HG03039 (cell line): ENCODE data around the gene CCDC181.
"Not testable (repeated sequence)": the region's sequence is repeated elsewhere in the genome, so short reads cannot be mapped to it uniquely, and the experiment has no call there.

Source experiments
- ATAC-seq: cut with Tn5 transposase; IDR thresholded peaks from one replicate; pipeline ENCODE4 v1.9.1; 2021; ENCODE audit warnings: mild to moderate bottlenecking, moderate library complexity; ENCODE audit not compliant: unreplicated experiment

Gene CCDC181

DNA sequence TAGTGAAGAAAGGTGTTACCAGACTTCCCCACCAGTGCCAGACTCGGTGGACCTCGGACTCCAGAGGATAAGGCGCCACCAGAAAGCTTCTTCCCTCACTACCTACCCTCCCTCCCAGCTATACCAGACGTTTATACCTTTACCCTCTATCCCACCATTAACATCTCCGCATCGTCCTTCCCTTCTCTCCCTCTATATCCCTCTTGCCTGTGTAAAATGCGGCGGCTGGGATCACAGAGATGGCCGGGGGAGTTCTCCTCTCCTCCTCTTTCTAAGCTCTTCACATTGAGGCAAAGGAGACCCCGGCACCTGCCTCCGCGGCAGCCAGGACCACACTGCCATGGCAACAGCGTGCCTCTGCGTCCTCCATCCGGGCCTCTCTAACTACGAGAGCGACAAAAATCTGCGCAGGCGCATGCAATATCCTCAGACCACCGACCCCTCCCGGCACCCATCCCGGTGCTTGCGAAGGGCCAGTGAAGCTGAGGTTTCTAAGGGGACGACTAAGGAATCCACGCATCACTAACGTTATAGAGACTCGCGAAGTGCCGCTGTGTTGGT is at the start of gene CCDC181:
CCDC181 (minus strand) TSS at position 394 of the 561 bp plus-strand sequence. CDS start 2,547 bp downstream, outside the sequence.
- ATAC-seq, result no peak

GRCh38 chr1:169475806-169476387 is 48.6 kb upstream of the CCDC181 start:
- no peak for ATAC-seq

DNA sequence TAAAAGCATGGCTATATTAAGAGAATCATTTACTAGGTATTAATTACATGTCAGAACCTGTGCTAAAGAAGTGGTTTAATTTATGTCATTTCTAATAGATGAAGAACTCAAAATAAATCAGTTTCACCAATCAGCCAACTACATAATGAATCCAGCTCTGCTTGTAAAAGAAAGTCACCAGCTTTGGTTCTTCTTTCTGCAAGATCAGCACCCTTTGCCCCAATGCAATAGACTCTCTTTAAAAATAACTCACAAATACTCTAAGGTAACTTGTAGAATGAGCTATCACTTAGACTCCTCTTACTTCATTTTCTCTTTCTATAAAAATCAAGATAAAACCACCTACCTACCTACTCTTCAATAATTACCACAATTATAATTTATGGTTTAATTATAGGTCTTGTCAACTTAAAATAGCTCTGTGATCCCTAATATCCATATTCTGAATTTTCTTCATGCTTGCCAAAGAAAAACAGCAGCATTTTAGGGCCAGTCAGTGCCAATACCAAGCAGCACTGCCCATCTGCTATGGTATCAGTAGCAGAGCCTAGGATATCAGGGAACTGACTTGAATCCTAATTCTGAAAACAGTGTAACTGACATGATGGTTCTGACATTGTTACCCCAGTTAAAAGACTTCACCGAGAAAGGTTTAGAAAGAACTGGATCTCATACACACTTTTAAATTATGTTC is 47.2 kb upstream of the CCDC181 start:
- no peak for ATAC-seq

DNA sequence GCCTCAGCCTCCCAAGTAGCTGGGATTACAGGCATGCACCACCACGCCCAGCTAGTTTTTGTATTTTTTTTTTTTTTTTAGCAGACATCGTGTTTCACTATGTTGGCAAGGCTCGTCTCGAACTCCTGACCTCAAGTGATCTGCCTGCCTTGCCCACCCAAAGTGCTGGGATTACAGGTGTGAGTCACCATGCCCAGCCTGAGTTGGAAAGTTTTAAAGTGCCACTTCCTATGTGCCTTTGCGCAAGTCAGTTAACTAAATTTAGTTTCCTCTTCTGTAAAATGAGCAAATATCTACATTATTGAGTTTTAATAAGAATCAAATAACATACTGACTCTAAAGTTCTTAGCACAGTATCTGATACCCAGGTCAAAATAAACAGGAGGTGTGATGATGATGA is 46.1 kb upstream of the CCDC181 start:
- ATAC-seq, result no peak

DNA sequence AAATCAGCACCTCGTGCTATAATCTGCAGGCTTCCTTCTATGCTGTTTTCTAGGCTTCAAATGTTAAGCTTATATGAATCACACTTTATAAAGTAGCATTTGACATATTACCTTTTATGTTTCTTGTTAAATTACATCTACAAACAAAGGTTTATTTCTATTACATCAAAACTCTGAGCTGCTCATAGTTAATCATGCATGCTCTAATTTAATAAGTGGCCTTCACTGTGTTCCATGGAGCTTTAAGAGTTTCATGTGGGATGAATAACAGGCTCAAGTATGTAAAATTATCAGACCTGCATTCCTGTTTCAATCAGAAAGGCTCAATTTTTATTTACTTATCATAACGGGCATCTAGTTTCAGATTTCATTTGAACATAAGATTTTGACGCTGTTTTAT is 45.5 kb upstream of the CCDC181 start:
- ATAC-seq, result no peak

DNA sequence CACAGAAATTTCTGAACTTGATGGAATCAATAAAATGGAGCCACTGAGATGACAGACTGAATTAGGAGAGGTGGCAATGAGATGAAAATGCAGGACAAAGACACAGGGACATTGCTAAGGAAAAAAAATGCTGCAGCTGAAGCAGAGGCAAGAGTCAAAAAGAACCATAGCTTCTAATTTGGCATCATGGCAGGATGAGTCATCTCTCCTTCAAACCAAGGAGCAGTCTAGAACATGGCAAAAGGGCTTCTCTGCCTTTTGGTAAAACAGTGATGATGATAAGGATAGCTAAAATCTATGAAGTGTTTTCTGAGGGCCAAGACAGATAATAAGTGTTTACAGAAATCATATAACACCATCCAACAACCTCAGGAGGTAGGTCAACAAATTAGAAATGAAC is 41.7 kb upstream of the CCDC181 start:
- ATAC-seq, result no peak

DNA sequence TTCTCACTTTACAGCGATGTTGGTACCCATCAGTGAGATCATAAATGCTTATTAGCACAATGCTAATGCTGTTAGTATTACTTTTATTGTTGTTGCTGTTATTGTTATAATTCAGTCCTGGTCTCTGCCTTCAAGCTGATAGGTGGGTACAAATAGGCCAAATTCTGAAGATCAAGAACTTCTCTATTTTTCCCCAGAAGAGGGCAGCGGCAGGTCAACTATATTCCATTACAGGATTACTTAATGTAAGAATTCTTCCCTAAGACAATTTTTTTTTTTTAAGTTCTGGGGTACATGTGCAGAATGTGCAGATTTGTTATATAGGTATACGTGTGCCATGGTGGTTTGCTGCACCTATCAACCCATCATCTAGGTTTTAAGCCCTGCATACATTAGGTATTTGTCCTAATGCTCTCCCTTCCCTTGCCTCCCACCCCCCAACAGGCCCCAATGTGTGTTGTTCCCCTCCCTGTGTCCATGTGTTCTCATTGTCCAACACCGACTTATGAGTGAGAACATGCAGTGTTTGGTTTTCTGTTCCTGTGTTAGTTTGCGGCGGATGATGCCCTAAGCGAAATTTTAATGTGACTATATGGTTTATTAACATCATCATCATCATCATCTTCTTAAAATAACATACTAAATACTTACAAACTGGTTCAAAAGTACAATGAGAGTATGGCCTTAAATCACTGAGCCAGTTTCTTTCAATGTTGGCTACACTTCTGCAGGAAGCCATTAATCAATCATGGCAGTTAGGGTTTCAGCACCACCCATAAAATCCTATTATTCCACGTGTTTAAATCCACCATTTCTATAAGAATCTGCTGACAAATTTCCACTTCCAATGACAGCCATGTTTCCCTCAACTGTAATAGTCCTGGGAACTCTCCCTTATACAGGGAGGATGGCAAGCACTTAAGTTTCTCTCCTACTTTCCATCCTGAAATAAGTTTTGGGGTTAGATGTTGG is 39.3 kb upstream of the CCDC181 start:
- ATAC-seq, result no peak

GRCh38 chr1:169465281-169465680 is 38.0 kb upstream of the CCDC181 start:
- ATAC-seq, result no peak

DNA sequence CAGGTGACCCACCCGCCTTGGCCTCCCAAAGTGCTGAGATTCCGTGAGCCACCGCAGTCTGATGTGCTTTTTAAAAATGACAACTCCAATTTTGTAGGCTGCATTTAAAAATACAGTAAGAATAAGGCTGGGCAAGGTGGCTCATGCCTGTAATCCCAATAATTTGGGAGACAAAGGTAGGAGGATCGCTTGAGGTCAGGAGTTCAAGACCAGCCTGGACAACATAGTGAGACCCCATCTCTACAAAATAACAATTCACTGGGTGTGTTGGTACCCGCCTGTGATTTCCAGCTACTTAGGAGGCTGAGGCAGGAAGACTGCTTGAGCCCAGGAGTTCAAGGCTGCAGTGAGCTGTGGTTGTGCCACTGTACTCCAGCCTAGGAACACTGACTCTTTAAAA is 35.1 kb upstream of the CCDC181 start:
- ATAC-seq, result no peak

DNA sequence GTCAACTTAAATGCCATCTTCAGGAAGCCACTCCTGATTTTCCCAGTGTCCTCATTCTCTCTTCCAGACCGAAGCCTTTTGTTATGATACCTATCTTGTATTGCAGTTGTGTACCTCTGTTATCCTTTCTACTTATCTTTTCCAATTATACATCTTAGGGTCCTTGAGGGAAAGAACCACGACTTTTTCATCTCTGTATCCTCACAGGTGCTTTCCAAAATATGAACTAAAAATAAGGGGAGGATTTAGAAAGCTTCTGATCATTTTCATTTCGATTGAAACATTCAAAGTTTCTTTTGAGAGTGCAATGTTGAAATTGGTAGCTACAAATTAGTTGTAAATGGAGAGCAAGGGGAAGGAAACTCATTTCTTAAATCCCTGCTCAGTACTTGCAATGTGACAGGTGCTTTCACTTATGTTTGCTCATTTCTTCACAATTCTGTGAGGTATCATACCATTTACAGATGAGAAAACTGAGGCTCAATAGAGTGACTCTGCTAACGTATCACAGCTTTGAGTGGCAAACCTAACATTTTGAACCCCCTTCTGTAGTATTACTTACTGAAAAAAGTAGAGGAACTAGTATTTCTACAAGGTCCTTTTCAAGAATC is 34.2 kb upstream of the CCDC181 start:
- ATAC-seq, result no peak

- ATAC-seq, result no peak
Observed at GRCh38 chr1:169460191-169460833, 33.0 kb upstream of the CCDC181 start.

GRCh38 chr1:169457443-169457842 is 30.2 kb upstream of the CCDC181 start:
- no peak for ATAC-seq

DNA sequence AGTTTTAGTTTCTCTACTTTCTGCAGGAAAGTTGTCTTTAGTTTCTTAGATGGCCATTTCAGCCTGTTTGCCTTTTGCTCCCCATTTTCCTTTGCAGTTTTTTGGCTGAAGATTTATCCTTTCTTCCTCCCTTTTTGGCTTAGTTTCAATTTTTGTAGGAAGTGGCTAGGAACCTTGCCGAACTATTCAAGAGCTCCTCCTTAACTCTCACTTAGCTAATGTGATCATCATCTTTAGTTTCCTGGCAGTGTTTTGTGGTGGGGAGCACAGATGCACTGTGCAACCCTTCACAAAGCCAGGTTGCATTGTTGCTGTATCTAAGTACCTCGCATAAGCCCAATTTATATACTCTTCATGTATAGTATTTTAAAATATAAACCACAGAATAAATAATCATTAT is 28.8 kb upstream of the CCDC181 start:
- no peak for ATAC-seq

DNA sequence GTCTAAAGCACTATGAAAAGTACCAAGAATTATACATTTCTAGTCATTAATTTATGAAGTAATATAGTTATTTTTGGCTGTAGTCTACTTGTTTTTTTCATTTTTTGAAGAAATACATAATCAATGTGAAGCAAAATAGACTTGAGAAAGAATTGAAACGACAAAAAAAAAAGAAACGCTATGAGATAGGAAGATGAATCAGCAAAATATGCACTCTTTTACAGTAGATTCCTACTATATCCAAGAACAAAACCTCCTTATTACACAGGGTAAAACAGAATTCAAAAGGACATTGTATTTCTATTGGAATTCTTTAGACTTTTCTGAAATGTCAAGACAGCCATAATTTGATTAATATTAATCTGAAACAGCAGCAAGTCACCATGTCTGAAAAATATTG is 25.6 kb upstream of the CCDC181 start:
- no peak for ATAC-seq

DNA sequence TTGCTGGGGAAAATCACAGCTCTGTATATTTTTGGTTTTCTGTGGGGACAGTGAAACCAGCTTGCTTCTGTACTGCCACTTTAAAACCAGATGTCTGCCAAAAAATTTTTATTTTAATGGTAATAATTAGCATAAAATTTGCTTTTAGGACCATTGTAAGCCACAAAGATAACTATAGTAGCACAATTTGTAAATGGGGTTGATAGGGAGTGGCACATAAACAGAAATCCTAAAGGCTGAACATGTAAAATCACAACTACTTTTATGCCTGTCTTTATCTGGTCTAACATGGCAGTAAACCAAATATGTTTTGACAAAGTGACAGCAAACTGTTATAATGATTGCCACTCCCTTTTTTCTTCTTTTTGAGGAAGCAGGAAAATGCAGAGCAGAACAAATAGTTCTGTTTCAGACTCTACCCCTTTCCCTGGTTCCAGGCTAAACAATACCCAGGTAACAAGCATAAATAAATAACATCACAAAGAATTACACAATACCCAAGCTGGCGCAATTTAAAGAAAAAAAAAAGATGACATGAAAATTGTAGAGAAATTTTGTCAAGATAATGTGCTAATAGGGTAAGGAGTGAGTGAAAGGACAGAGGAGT is 24.0 kb upstream of the CCDC181 start:
- no peak for ATAC-seq

DNA sequence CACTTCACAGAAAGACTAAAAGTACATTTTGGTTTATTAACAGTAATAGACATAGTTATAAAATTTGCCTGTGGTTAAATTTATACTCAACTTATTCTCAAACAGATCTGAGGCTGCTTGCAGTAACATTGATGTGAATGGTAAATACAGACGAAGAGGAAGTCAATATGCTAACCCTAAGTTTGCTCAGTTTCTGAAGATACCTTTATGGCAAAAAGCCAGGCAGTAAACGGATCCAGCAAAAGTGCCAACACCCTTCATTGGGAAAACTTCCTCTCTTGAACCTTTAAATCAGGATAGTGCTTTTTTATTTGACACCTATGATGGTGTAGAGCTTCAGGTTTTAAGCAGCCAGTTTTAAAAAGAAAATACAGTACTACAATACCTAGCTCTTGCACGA is 16.6 kb upstream of the CCDC181 start:
- no peak for ATAC-seq

GRCh38 chr1:169426174-169426705 is 1.0 kb downstream of the CCDC181 start:
- ATAC-seq, result no peak

- no peak for ATAC-seq
Observed at GRCh38 chr1:169421309-169421708, 6.0 kb downstream of the CCDC181 start.

GRCh38 chr1:169414952-169415351 is 12.3 kb downstream of the CCDC181 start:
- ATAC-seq, result no peak

DNA sequence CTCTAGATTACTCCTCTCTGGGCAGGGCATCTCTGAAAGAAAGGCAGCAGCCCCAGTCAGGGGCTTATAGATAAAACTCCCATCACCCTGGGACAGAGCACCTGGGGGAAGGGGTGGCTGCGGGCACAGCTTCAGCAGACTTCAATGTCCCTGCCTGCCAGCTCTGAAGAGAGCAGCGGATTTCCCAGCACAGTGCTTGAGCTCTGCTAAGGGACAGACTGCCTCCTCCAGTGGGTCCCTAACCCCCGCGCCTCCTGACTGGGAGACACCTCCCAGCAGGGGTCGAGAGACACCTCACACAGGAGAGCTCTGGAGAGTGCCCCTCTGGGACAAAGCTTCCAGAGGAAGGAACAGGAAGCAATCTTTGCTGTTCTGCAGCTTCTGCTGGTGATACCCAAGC is 18.9 kb downstream of the CCDC181 start:
- ATAC-seq, result not testable (repeated sequence)
